K562 (cell line): ENCODE measurements around the gene PSMB8.

Experiments used
- MAZ ChIP-seq, 2 experiments: fragments of 450-650 bp in 1 of 2; sonication (generic) in 1 of 2; formaldehyde crosslinking; IDR thresholded peaks in 1 of 2; conservative IDR thresholded peaks in 1 of 2; 2 replicates each; pipeline versions ENCODE4 v1.4.0 to v1.5.0; 2020; ENCODE audit warnings: mild to moderate bottlenecking in 1 of 2, missing genetic modification reagents in 1 of 2
- PTTG1 ChIP-seq: fragments of 450-650 bp; IDR thresholded peaks from 2 replicates; pipeline ENCODE4 v1.6.1; 2016; ENCODE audit warnings: low read depth, mild to moderate bottlenecking, missing genetic modification characterization, missing compliant biosample characterization
- SLC30A9 ChIP-seq: fragments of 250-450 bp; sonication (Bioruptor Pico); IDR thresholded peaks from 2 replicates; pipeline ENCODE4 v1.8.0; 2022; ENCODE audit warnings: mild to moderate bottlenecking, moderate library complexity
- TF ChIP-seq, protein P1 (sequence below), 3 experiments: IDR thresholded peaks in 2 of 3; conservative IDR thresholded peaks in 1 of 3; 2 replicates each; pipeline ENCODE4 v1.5.1; 2011 to 2012; ENCODE audit warnings: low read length in 3 of 3, mild to moderate bottlenecking in 3 of 3, control low read depth in 2 of 3, improper control_type of control experiment in 1 of 3, inconsistent platforms in 1 of 3, low read depth in 1 of 3, mixed read lengths in 1 of 3, moderate library complexity in 1 of 3; ENCODE audit not compliant: insufficient read depth in 2 of 3

DNA sequence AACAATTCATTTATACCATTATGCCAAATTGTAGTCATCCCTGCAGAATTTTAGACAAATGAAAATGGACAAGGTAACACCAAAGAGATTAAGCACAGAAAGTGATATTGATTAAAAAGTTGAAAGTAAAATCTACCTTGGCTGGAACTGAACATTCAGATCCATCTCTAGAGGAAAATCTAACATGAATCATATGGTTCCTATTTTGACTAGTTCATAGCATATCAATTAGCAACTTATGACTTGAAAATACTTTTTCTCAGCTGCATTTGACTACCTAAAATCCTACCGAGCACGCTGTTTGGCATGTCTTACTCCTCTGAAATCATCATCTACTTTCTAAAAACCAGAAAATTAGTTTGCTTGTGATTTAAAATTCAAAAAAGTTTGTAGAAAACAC lies 32.8 kb upstream of the PSMB8 start:
- TF ChIP-seq MAZ (CRISPR knock-in tag; conservative IDR thresholded peaks at IDR 0.05 in 1 of 2, IDR thresholded peaks at IDR 0.05 in 1 of 2) (no peak), PTTG1 (tag) (no peak), SLC30A9 (no peak)
- TF ChIP-seq, protein P1, sequence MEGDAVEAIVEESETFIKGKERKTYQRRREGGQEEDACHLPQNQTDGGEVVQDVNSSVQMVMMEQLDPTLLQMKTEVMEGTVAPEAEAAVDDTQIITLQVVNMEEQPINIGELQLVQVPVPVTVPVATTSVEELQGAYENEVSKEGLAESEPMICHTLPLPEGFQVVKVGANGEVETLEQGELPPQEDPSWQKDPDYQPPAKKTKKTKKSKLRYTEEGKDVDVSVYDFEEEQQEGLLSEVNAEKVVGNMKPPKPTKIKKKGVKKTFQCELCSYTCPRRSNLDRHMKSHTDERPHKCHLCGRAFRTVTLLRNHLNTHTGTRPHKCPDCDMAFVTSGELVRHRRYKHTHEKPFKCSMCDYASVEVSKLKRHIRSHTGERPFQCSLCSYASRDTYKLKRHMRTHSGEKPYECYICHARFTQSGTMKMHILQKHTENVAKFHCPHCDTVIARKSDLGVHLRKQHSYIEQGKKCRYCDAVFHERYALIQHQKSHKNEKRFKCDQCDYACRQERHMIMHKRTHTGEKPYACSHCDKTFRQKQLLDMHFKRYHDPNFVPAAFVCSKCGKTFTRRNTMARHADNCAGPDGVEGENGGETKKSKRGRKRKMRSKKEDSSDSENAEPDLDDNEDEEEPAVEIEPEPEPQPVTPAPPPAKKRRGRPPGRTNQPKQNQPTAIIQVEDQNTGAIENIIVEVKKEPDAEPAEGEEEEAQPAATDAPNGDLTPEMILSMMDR (IDR thresholded peaks at IDR 0.05 in 2 of 3, conservative IDR thresholded peaks at IDR 0.05 in 1 of 3; ENCODE audit: insufficient read depth in 2 of 3, low read depth in 1 of 3, low read length in 3 of 3), result no peak
